ENCODE measurements around the gene AFMID. TPM values are rescaled to one million over a fixed set of nuclear protein-coding genes. Genes with fewer than 3 reads are reported as not detected.

AFMID gene
- polyA plus RNA-seq, 3 donors = 7.1 to 45.7 (median 14.2) TPM

DNA sequence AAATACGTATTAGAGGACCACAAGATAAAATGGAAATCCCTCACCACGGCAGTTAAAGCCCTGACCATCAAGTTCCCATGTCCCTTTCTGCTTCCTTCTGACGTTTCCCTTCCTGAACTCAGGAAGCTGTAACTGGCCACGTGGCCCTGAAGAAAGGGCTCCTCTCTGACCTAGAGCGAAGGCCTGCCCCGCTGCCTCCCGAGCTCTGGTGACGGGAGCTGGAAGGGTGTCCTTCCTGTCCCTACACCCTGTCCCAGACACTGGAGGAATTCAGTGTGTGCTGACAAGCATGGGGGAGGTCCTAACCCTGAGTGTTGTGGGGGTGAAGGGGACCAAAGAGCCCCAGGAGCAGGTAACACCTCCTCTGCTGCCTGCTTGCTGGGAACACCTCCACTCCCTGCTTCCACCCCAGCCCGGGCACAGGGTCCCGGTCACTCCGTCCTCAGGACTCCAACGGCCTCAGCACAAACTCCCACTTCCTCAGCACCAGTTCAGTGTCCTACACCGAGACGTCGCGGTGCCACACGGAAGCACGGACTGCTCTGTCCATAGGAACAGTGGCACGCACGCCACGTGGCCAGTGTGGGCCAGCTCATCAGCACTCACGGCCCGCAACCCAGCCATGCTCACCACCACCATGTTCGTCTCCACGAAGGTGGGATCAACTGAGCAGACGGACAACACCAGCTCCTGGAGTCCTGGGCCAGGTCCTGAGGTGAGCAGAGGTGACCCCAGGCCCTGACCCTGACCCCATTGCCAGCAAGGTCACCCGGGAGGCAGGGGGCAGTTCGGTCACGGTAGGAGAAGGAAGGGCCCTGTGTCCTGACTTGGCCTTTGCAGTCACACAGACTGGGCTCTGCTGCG, 61.1 kb downstream of the AFMID start:
- peaks cover 0 to 3% (median 0%) of the 10 kb centered on the region in 7 donors for H3K9me3 Mint-ChIP-seq
- peak overlapping the region in 2 of 7 donors; percentile 18 to 22 for H3K27ac Mint-ChIP-seq
- Histone ChIP-seq H3K27ac (ENCODE audit: low read depth in 1 of 2, low read length in 2 of 2) (no peak overlapping the region), H2AFZ (ENCODE audit: insufficient read depth, low read depth, low read length, poor library complexity, severe bottlenecking) (no peak overlapping the region), H3K79me2 (ENCODE audit: insufficient read depth, low read length) (no peaks in the 10 kb centered on the region), H3K4me2 (replicated peaks; ENCODE audit: extremely low read depth, low read length, poor library complexity, severe bottlenecking) (no peak overlapping the region), H3K9ac (ENCODE audit: insufficient read depth, low read length, poor library complexity, severe bottlenecking) (no peak overlapping the region), H3K4me3 (replicated peaks in 1 of 3; ENCODE audit: low read depth in 2 of 3, low read length in 3 of 3) (no peak overlapping the region), H3K4me1 (ENCODE audit: control insufficient read depth in 1 of 2, insufficient read depth in 2 of 2, low read length in 2 of 2) (peaks cover 4 to 12% of the 10 kb centered on the region in 2 donors), H3K36me3 (replicated peaks in 1 of 2; ENCODE audit: control insufficient read depth in 1 of 2, insufficient read depth in 2 of 2, low read length in 2 of 2) (no peaks in the 10 kb centered on the region), H3K9me3 (replicated peaks in 1 of 2; ENCODE audit: control insufficient read depth in 1 of 2, insufficient read depth in 1 of 2, low read length in 2 of 2) (no peaks in the 10 kb centered on the region), H4K20me1 (ENCODE audit: insufficient read depth, low read length) (no peaks in the 10 kb centered on the region), H3K27me3 (ENCODE audit: control insufficient read depth in 2 of 2, insufficient read depth in 2 of 2, low read length in 2 of 2) (peaks cover 0 to 10% of the 10 kb centered on the region in 2 donors)
- H3K27me3 Mint-ChIP-seq (ENCODE audit: low read depth in 3 of 3) = peaks cover 7 to 16% (median 10%) of the 10 kb centered on the region in 3 donors
- no peak for DNase-seq
- TF ChIP-seq, protein P1, sequence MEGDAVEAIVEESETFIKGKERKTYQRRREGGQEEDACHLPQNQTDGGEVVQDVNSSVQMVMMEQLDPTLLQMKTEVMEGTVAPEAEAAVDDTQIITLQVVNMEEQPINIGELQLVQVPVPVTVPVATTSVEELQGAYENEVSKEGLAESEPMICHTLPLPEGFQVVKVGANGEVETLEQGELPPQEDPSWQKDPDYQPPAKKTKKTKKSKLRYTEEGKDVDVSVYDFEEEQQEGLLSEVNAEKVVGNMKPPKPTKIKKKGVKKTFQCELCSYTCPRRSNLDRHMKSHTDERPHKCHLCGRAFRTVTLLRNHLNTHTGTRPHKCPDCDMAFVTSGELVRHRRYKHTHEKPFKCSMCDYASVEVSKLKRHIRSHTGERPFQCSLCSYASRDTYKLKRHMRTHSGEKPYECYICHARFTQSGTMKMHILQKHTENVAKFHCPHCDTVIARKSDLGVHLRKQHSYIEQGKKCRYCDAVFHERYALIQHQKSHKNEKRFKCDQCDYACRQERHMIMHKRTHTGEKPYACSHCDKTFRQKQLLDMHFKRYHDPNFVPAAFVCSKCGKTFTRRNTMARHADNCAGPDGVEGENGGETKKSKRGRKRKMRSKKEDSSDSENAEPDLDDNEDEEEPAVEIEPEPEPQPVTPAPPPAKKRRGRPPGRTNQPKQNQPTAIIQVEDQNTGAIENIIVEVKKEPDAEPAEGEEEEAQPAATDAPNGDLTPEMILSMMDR (IDR thresholded peaks at IDR 0.05) = no peak
- 90% methylated on average over 23 of the region's 30 CpGs for WGBS (ENCODE audit: insufficient coverage)
- no peaks in the 10 kb centered on the region for H3K36me3 Mint-ChIP-seq
- intact Hi-C loops (cut with micrococcal nuclease) = no loop called here
- H3K4me1 Mint-ChIP-seq = peaks cover 10% of the 10 kb centered on the region
- H3K4me3 Mint-ChIP-seq = no peak overlapping the region

- intact Hi-C loops (cut with micrococcal nuclease) = no loop called here
Measured at GRCh38 chr17:78249074-78249817, 62.1 kb downstream of the AFMID start.

More at GRCh38 chr17:78249074-78249817, 62.1 kb downstream of the AFMID start:
- Histone ChIP-seq H3K9me3 (replicated peaks in 1 of 2; ENCODE audit: control insufficient read depth in 1 of 2, insufficient read depth in 1 of 2, low read length in 2 of 2) (no peaks in the 10 kb centered on the region), H2AFZ (ENCODE audit: insufficient read depth, low read depth, low read length, poor library complexity, severe bottlenecking) (no peak overlapping the region), H3K4me2 (replicated peaks; ENCODE audit: extremely low read depth, low read length, poor library complexity, severe bottlenecking) (no peak overlapping the region), H3K4me3 (replicated peaks in 1 of 3; ENCODE audit: low read depth in 2 of 3, low read length in 3 of 3) (no peak overlapping the region), H3K27ac (ENCODE audit: low read depth in 1 of 2, low read length in 2 of 2) (no peak overlapping the region), H3K27me3 (ENCODE audit: control insufficient read depth in 2 of 2, insufficient read depth in 2 of 2, low read length in 2 of 2) (peaks cover 0 to 10% of the 10 kb centered on the region in 2 donors), H3K36me3 (replicated peaks in 1 of 2; ENCODE audit: control insufficient read depth in 1 of 2, insufficient read depth in 2 of 2, low read length in 2 of 2) (no peaks in the 10 kb centered on the region), H3K4me1 (ENCODE audit: control insufficient read depth in 1 of 2, insufficient read depth in 2 of 2, low read length in 2 of 2) (peaks cover 10 to 19% of the 10 kb centered on the region in 2 donors), H3K9ac (ENCODE audit: insufficient read depth, low read length, poor library complexity, severe bottlenecking) (no peak overlapping the region), H4K20me1 (ENCODE audit: insufficient read depth, low read length) (no peaks in the 10 kb centered on the region), H3K79me2 (ENCODE audit: insufficient read depth, low read length) (no peaks in the 10 kb centered on the region)
- Mint-ChIP-seq H3K4me1 (peaks cover 11% of the 10 kb centered on the region), H3K9me3 (peaks cover 0 to 3% (median 0%) of the 10 kb centered on the region in 7 donors), H3K27me3 (ENCODE audit: low read depth in 3 of 3) (peaks cover 8 to 13% (median 10%) of the 10 kb centered on the region in 3 donors), H3K36me3 (no peaks in the 10 kb centered on the region), H3K27ac (no peak overlapping the region), H3K4me3 (no peak overlapping the region)
- WGBS (ENCODE audit: insufficient coverage) = 96% methylated on average over 16 of the region's 16 CpGs
- TF ChIP-seq, protein P1 (IDR thresholded peaks at IDR 0.05) = no peak
- no peak for DNase-seq
